NCI-H2029 (cell line): Measurements from ENCODE around the gene SLC25A23.
"Not testable (repeated sequence)": the region's sequence is repeated elsewhere in the genome, so short reads cannot be mapped to it uniquely, and the experiment has no call there.

ENCODE experiments used
- DNase-seq: peaks from one replicate; lab custom pipeline; 2025; lab: John Stamatoyannopoulos, UW

Gene SLC25A23

DNA sequence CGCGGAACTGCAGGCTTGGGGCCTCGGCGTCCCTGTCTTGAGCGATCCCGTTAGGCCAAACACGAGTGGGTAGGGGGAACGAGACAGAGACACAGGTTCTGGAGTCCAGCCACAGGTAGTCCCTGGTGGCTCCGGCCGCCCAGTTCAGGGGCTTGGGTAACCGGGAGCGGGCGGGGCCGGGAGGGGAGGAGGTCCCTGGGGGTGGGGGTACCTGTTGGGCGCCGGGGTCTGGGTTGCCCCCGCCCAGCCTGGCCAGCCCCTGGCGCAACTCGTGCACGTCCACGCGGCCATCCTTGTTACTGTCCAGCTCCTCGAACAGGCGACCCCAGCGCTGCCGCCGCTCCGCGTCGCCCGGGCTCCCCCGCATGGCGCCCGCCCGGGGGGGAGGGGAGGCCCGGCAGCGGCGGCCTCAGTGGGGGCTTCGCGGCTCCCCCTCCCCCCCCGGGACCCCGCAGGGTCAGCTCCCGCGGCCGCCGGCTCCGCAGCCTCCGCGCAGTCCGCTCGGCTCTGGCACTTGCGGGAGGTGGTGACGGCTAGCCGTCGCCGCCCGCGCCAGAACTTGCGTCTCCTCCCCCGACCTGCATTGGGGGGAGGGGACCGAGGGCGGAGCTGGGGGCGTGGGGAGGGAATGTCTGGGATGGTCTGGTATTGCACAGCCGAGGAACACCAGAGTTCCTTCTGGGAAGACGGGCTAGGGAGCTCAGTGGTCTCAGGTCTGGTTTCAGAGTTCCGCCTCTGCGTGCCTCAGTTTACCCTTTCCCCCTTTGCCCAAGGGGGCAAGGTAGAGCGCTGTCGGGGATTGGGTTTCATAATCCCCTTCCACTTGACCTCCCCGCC, at the start of gene SLC25A23:
SLC25A23 (minus strand) TSS at position 531 of the 837 bp plus-strand sequence; CDS start at position 367, 164 bp downstream.
- DNase-seq, result peak; percentile 52

- not testable (repeated sequence) for DNase-seq
Observed at GRCh38 chr19:6508028-6508771, 48.6 kb upstream of the SLC25A23 start.

DNA sequence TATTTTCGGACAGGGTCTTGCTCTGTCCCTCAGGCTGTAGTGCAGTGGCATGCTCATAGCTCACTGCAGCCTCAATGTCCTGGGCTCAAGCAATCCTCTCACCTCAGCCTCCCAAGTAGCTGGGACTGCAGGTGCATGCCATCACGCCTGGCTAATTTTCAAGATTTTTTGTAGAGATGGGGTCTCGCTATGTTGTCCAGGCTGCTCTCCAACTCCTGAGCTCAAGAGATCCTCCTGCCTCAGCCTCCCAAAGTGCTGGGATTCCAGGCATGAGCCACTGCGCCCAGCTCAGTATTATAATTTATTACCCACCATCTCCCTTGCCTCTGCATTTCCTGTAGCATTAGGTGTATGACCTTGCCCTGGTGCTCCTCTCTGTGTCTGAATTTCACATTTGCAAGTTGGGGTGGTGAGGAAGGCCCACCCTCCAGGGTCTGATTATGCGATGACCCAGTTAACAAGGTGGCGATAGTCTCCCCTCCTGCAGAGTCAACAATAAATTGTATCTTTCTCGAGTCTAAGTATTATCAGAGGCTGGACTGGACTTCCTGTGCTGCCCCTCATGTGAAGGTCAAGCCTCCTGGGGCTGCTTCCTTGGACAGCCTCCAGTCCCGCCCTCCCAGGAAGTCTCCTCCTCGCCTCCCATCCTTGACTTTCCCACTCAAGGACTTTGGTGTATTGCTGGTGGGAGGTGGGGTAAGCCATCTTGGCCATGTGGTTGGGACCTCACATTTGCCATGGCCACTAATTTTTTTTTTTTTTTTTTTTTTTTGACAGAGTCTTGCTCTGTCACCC, 44.0 kb upstream of the SLC25A23 start:
- no peak for DNase-seq

GRCh38 chr19:6501740-6502648, 42.4 kb upstream of the SLC25A23 start, which contains the start of gene TUBB4A:
TUBB4A (minus strand) TSS chr19:6502309; CDS start chr19:6502212, 97 bp downstream.
- no peak for DNase-seq

GRCh38 chr19:6500837-6501739, 41.5 kb upstream of the SLC25A23 start:
- no peak for DNase-seq

- no peak for DNase-seq
Observed at GRCh38 chr19:6499052-6499790, 39.6 kb upstream of the SLC25A23 start.

DNA sequence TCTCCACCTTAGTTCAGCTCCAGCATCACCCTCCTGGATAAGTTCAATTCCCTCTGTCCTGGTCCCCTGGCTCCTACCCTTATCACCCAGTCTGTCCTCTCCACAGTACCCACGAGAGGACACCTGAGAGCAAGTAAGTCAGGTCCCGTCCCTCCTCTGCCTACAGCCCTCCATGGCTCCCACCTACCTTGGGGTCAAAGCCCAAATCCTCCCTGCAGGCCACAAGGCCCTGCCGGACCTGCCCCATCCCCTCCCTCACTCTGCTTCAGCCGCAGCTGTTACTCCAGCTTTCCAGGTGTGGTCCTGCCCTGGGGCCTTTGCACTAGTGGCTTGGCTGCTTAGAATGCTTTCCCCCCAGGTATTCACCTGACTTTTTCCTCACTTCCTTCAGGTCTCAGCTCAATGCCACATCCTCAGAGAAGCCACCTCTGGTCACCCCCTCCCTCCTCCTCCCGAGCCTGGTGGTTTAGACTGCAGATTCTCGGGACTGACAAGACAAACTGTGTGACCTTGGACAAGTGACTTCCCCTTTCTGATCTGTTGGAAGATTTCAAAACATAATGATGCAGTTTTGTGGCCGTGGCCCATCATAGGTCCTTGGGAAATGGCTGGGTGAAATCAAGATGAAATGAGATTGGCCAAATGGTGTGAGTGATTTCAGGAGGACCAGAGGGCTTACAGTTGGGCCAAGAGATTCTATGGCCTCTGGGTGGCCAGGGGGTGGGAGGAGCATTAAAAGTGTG, 38.9 kb upstream of the SLC25A23 start:
- no peak for DNase-seq

GRCh38 chr19:6495947-6496346, 36.4 kb upstream of the SLC25A23 start:
- no peak for DNase-seq

GRCh38 chr19:6494438-6495036, 34.9 kb upstream of the SLC25A23 start:
- no peak for DNase-seq

- no peak for DNase-seq
Observed at GRCh38 chr19:6491802-6492592, 32.4 kb upstream of the SLC25A23 start.

- DNase-seq, result no peak
Observed at GRCh38 chr19:6490134-6490533, 30.5 kb upstream of the SLC25A23 start.

DNA sequence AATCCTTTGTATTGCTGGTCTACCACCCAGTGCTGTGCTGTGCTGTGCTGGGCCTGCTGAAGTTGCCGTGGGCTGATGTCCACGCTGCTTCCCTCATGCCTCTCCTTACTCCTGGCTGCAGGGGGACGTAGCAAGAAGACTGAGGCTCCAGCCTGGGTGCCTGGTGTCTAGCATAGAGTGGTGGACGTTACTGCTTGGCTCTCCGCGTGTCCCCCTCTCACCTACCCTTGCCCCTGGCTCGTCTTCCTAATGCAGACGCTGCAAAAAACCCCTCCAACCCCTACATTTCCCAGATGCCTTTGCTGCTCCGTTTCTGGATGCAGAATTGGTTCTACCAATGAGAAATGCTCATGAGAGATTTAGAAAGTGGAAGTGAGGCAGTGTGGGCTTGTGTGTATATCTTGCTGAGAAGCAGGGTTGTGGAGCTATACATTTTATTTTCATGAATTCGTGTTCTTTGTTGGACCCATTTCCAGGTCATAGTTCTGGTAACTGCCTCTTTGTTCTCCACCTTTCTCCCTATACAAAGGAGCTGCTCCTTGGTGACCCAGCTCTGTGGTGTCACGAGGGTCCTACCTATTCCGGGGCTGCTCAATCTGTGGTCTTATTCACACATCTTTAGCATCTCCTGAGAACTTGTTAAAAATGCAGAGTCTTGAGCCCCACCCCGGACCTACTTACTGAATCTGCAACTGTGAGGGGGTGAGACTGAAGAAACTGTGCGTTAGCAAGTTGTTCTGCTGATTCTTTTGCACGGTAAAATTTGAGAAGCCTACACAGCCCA, 29.9 kb upstream of the SLC25A23 start:
- DNase-seq, result no peak

DNA sequence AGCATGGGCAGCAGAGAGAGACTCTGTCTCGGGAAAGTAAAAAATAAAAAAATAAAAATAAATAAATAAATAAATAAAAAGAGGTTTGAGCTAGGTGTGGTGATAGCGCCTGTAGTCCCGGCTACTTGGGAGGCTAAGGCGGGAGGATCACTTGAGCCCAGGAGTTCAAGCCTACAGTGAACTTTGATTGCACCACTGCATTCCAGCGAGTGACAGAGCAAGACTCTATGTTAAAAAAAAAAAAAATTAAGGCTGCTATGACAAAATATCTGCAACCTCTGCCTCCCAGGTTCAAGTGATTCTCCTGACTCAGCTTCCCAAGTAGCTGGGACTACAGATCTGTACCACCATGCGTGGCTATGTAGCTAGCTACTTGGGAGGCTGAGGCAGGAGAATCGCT, 25.2 kb upstream of the SLC25A23 start:
- no peak for DNase-seq

DNA sequence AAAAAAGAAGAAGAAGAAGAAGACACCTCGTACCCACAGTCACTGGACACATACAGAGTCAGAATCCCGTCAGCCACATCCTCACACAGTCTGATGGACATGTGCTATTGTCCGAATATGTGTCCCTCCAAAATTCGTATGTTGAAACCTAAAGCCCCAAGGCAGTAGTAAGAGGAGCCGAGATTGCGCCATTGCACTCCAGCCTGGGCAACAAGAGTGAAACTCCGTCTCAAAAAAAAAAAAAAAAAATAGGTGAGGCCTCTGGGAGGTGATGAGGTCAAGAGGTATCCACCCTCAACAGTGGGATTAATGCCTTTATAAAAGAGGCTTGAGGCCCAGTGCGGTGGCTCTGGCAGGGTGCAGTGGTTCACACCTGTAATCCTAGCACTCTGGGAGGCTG, 24.6 kb upstream of the SLC25A23 start:
- DNase-seq, result no peak

DNA sequence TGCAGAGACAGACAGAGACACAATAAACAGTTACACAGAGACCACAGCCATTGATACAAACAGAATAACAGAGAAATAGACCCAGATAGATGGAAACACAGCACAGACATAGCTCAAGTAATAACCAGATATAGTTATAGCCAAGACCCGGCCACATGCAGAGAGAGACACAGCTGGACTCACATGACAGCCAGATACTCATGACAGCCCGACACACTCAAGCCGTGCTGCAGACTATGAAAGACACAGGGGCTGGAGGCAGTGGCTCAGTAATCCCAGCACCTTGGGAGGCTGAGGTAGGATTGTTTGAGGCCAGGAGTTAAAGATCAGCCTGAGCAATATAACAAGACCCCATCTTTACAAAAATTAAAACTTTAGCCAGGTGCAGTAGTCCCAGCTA, 23.6 kb upstream of the SLC25A23 start:
- DNase-seq, result no peak

DNA sequence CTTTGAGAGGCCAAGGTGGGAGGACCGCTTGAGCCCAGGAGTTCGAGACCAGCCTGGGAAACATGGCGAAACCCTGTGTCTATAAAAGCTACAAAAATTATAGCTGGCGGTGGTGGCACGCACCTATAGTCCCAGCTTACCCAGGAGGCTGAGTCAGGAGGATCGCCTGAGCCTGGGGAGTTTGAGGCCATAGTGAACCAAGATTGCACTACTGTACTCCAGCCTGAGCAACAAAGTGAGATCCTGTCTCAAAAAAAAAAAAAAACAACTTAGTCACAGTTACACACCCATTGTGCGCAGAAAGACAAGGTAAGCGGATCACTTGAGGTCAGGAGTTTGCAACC, 22.7 kb upstream of the SLC25A23 start:
- no peak for DNase-seq
